Chondrocyte (in vitro differentiated cells): ENCODE measurements around the gene FAM120A. TPM values are rescaled to one million over a fixed set of nuclear protein-coding genes. Genes with fewer than 3 reads are reported as not detected.

Experiments used
- DNase-seq: peaks from one replicate; pipeline ENCODE4 v3.0.0; 2021; ENCODE audit warnings: mixed read lengths, low spot score
- H3K27ac Mint-ChIP-seq: one replicate; pipeline ENCODE4 v1.8.0; 2021; ENCODE audit warnings: mild to moderate bottlenecking, moderate library complexity, mixed read lengths; ENCODE audit not compliant: unreplicated experiment
- H3K27me3 Mint-ChIP-seq: 2 replicates; pipeline ENCODE4 v1.8.0; 2021; ENCODE audit warnings: low read depth, mixed read lengths
- H3K36me3 Mint-ChIP-seq: 2 replicates; pipeline ENCODE4 v1.8.0; 2021; ENCODE audit warnings: low read depth, mixed read lengths
- H3K4me1 Mint-ChIP-seq: 2 replicates; pipeline ENCODE4 v1.8.0; 2021; ENCODE audit warnings: low read depth, mild to moderate bottlenecking, mixed read lengths
- H3K4me3 Mint-ChIP-seq: one replicate; pipeline ENCODE4 v1.8.0; 2021; ENCODE audit warnings: mild to moderate bottlenecking, moderate library complexity, mixed read lengths; ENCODE audit not compliant: unreplicated experiment
- H3K9me3 Mint-ChIP-seq: 2 replicates; pipeline ENCODE4 v1.8.0; 2021; ENCODE audit warnings: low read depth, mixed read lengths
- total RNA-seq: library from RNA; stranded (reverse); gene quantifications from 3 replicates; pipeline ENCODE4 v1.2.1, GENCODE V29; 2021
- TF ChIP-seq, protein P1 (sequence below): fragments of 200-600 bp; sonication (generic); IDR thresholded peaks from 2 replicates; pipeline ENCODE4 v1.5.0; 2021; ENCODE audit warnings: antibody characterized with exemption, mild to moderate bottlenecking, moderate library complexity

The FAM120A gene
- total RNA-seq, 1 donor from 2014 or later = 89.9 TPM

DNA sequence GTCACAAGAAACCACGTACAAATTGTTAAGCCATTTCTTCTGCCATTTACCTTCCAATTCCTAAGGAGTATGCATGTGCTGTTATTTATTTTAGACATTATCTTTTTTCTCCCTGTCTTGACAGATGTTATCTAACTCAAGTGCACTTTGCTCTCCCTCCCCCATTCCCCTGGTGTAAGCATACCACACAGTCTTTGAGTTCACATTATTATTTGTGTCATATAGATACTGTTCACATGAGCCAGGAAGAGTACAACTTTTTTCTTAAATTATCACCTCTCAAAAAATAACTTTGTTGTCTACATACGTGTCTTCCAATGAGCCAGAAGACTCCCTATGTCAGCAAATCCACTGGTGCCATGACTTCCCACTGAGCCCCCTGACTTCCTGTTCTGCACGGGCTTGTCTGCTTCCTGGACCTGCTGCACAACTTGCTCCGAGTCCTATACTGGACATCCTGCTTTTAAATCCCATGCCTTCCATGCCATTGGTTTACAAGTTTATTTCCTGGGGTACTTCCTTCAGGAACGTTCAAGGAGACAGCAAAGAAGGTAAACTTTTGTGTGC lies 19.9 kb upstream of the FAM120A start:
- Mint-ChIP-seq H3K27ac (no peak overlapping the region), H3K4me1 (peaks cover 3% of the 10 kb centered on the region), H3K4me3 (no peak overlapping the region), H3K36me3 (peaks cover under 1% of the 10 kb centered on the region), H3K9me3 (no peaks in the 10 kb centered on the region), H3K27me3 (peaks cover 3% of the 10 kb centered on the region)
- DNase-seq = no peak
- TF ChIP-seq, protein P1, sequence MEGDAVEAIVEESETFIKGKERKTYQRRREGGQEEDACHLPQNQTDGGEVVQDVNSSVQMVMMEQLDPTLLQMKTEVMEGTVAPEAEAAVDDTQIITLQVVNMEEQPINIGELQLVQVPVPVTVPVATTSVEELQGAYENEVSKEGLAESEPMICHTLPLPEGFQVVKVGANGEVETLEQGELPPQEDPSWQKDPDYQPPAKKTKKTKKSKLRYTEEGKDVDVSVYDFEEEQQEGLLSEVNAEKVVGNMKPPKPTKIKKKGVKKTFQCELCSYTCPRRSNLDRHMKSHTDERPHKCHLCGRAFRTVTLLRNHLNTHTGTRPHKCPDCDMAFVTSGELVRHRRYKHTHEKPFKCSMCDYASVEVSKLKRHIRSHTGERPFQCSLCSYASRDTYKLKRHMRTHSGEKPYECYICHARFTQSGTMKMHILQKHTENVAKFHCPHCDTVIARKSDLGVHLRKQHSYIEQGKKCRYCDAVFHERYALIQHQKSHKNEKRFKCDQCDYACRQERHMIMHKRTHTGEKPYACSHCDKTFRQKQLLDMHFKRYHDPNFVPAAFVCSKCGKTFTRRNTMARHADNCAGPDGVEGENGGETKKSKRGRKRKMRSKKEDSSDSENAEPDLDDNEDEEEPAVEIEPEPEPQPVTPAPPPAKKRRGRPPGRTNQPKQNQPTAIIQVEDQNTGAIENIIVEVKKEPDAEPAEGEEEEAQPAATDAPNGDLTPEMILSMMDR = no peak

DNA sequence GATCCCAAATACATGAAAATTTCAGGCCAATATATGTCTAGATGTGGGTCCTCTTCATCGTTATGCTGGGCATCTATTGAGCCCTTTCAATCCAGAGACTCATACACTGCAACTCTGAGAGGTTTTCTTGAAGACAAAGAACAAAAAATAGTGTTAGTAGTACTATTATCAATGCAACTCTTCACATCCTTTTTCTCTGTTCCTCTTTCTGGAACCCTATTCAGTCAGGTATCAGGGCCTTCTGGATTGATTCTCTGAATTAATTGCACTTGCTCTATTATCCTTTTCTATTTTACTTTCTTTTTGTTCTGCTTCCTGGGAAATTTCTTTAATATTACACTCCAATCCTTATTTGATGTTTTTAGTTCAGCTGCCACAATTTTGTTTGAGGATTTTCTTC lies 18.5 kb upstream of the FAM120A start:
- H3K4me1 Mint-ChIP-seq = peaks cover 3% of the 10 kb centered on the region
- TF ChIP-seq, protein P1 = no peak
- H3K4me3 Mint-ChIP-seq = no peak overlapping the region
- H3K36me3 Mint-ChIP-seq = no peaks in the 10 kb centered on the region
- H3K27ac Mint-ChIP-seq = no peak overlapping the region
- no peak for DNase-seq
- peaks cover 3% of the 10 kb centered on the region for H3K27me3 Mint-ChIP-seq
- H3K9me3 Mint-ChIP-seq = no peaks in the 10 kb centered on the region

DNA sequence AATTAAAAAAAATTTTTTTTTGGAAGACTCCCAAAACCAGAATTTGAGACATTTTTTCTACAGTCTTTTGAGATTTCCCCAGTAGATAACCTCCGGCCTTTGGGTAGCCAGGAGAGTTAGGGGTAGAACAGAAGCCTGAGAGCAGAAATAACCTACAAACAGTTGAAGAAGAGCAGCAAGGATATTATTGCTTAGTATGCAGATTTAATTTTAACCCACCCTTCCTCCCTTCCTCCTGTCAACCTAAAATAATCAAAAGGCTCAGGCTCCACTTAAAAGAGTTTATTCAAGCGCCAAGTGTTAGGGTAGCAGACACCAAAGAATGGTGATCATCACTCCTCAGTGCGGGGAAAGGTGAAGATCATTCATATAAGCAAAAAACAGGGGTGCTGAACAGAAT lies 17.4 kb upstream of the FAM120A start:
- H3K36me3 Mint-ChIP-seq = no peaks in the 10 kb centered on the region
- H3K9me3 Mint-ChIP-seq = no peaks in the 10 kb centered on the region
- no peak for DNase-seq
- no peak overlapping the region for H3K4me3 Mint-ChIP-seq
- peaks cover 3% of the 10 kb centered on the region for H3K27me3 Mint-ChIP-seq
- TF ChIP-seq, protein P1 = no peak
- peaks cover 3% of the 10 kb centered on the region for H3K4me1 Mint-ChIP-seq
- no peak overlapping the region for H3K27ac Mint-ChIP-seq

DNA sequence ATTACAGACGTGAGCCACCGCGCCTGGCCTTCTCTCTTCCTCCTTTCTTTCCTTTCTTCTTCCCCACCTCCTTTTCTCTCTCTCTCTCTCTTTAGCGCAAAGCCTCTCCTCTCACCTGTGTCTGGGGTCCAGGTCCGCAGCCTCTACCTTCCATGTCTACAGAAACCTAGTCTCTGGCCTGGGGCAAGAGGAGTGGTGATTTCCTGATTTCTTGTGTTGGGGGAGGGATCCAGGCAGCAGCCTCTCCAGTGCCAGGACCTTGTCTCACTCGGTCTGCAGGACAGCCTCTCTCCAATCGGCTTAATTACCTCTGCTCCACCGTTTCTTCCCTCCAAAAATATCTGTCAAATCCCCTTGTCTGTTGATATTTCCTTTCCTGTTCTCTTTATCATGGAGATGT lies 16.1 kb upstream of the FAM120A start:
- H3K4me3 Mint-ChIP-seq = no peak overlapping the region
- DNase-seq = no peak
- H3K27me3 Mint-ChIP-seq = no peaks in the 10 kb centered on the region
- no peaks in the 10 kb centered on the region for H3K9me3 Mint-ChIP-seq
- no peaks in the 10 kb centered on the region for H3K36me3 Mint-ChIP-seq
- TF ChIP-seq, protein P1 = no peak
- H3K4me1 Mint-ChIP-seq = peaks cover 3% of the 10 kb centered on the region
- H3K27ac Mint-ChIP-seq = no peak overlapping the region

DNA sequence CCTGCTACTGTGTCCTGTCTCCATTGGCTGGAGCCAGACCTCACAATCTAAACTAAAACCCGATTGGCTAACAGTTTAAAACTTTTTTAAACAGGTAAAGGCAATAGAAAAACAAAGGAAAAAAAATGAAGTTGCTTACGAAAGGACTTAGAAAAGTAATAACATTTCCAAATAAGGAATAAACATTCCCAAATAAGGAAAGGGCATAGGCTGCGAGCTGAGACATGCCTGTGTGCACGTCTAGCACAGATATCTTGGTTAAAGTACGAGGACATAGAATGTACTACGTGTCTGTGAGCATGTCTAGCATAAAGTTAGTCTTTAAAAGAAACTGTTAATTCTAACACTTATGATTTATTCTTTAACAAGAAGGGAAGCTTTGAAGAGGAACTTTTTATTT lies 15.3 kb upstream of the FAM120A start:
- H3K4me1 Mint-ChIP-seq = peaks cover 3% of the 10 kb centered on the region
- no peak overlapping the region for H3K27ac Mint-ChIP-seq
- no peaks in the 10 kb centered on the region for H3K36me3 Mint-ChIP-seq
- no peak overlapping the region for H3K4me3 Mint-ChIP-seq
- DNase-seq = no peak
- no peaks in the 10 kb centered on the region for H3K27me3 Mint-ChIP-seq
- TF ChIP-seq, protein P1 = no peak
- H3K9me3 Mint-ChIP-seq = no peaks in the 10 kb centered on the region
